B cell (primary cell): ENCODE results near the gene SNCAIP. TPM values are rescaled to one million over a fixed set of nuclear protein-coding genes. Genes with fewer than 3 reads are reported as not detected.

Experiments
- ATAC-seq: fragments of 200-7000 bp; cut with Tn5 transposase; one replicate; pipeline ENCODE4 v1.10.0; 2021; ENCODE audit warnings: low read depth, mild to moderate bottlenecking, moderate number of reproducible peaks, moderate library complexity
- CTCF ChIA-PET: fragments of 350-600 bp; sonication (Branson Sonifier 250); formaldehyde crosslinking; loops from one replicate; lab custom pipeline; 2021; ENCODE audit warnings: antibody characterized with exemption, inconsistent platforms; lab: Charles Lee
- POLR2A ChIA-PET: fragments of 350-600 bp; sonication (Branson Sonifier 250); formaldehyde crosslinking; loops from one replicate; lab custom pipeline; 2021; ENCODE audit warnings: antibody characterized with exemption; lab: Charles Lee
- DNase-seq: peaks from one replicate; pipeline ENCODE4 v3.0.0; 2013
- H2AFZ ChIP-seq: 2 replicates; pipeline ENCODE4 v1.6.1; 2012; ENCODE audit warnings: mild to moderate bottlenecking, low read depth, low read length; ENCODE audit not compliant: insufficient read depth, poor library complexity, severe bottlenecking
- H3K27ac ChIP-seq, 2 donors: 1 replicate in 1 of 2; 2 replicates in 1 of 2; pipeline ENCODE4 v1.5.1; 2012 to 2013; ENCODE audit warnings: low read length in 2 of 2, mild to moderate bottlenecking in 2 of 2, moderate library complexity in 1 of 2
- H3K27me3 ChIP-seq, 4 experiments: fragments of 200-600 bp in 1 of 4; sonication (generic) in 1 of 4; replicated peaks in 1 of 4; 1 replicate in 2 of 4; 2 replicates in 2 of 4; pipeline versions ENCODE4 v1.6.1 to v1.7.0; 2013 to 2016; ENCODE audit warnings: low read length in 3 of 4, mild to moderate bottlenecking in 2 of 4, mixed read lengths in 1 of 4, moderate library complexity in 1 of 4; ENCODE audit not compliant: insufficient read depth in 4 of 4, control insufficient read depth in 3 of 4; ENCODE audit errors: control extremely low read depth in 1 of 4
- H3K36me3 ChIP-seq, 2 experiments: replicated peaks in 1 of 2; 1 replicate in 1 of 2; 2 replicates in 1 of 2; pipeline versions ENCODE4 v1.6.1 to v1.7.1; 2013; ENCODE audit warnings: low read length in 1 of 2; ENCODE audit not compliant: insufficient read depth in 2 of 2, control insufficient read depth in 1 of 2; ENCODE audit errors: control extremely low read depth in 1 of 2, extremely low read depth in 1 of 2
- H3K4me1 ChIP-seq, 2 donors: fragments of 200-600 bp in 1 of 2; sonication (generic) in 1 of 2; 1 replicate in 1 of 2; 2 replicates in 1 of 2; pipeline versions ENCODE4 v1.5.1 to v1.6.1; 2013 to 2017; ENCODE audit warnings: low read length in 2 of 2; ENCODE audit not compliant: control insufficient read depth in 2 of 2, insufficient read depth in 2 of 2
- H3K4me2 ChIP-seq: replicated peaks from 2 replicates; pipeline ENCODE3; 2012; ENCODE audit warnings: mild to moderate bottlenecking, low read depth, low read length; ENCODE audit not compliant: poor library complexity, severe bottlenecking
- H3K4me3 ChIP-seq, 5 experiments: fragments of 200-600 bp in 1 of 5; sonication (generic) in 1 of 5; 1 replicate in 3 of 5; 2 replicates in 2 of 5; pipeline versions ENCODE4 v1.5.1 to v1.7.0; 2011 to 2016; ENCODE audit warnings: low read length in 4 of 5, mild to moderate bottlenecking in 4 of 5, low read depth in 2 of 5, control low read depth in 1 of 5, moderate library complexity in 1 of 5; ENCODE audit not compliant: insufficient read depth in 1 of 5; ENCODE audit errors: control extremely low read depth in 1 of 5, extremely low read depth in 1 of 5
- H3K79me2 ChIP-seq: fragments of 200-600 bp; sonication (generic); one replicate; pipeline ENCODE4 v1.6.0; 2016; ENCODE audit warnings: low read length; ENCODE audit not compliant: control insufficient read depth, insufficient read depth
- H3K9ac ChIP-seq: fragments of 200-600 bp; sonication (generic); 2 replicates; pipeline ENCODE4 v1.6.1; 2017; ENCODE audit warnings: mild to moderate bottlenecking, low read length, moderate library complexity
- H3K9me3 ChIP-seq, 3 donors: one replicate each; pipeline versions ENCODE4 v1.6.1 to v1.7.1; 2013; ENCODE audit warnings: low read length in 2 of 3; ENCODE audit not compliant: control insufficient read depth in 2 of 3, insufficient read depth in 1 of 3; ENCODE audit errors: control extremely low read depth in 1 of 3
- H4K20me1 ChIP-seq: 2 replicates; pipeline ENCODE4 v1.6.0; 2012; ENCODE audit warnings: mild to moderate bottlenecking, low read length; ENCODE audit not compliant: insufficient read depth, control insufficient read depth, poor library complexity, severe bottlenecking
- H3K27ac Mint-ChIP-seq: one replicate; pipeline ENCODE4 v1.8.0; 2021; ENCODE audit warnings: mixed read lengths
- H3K27me3 Mint-ChIP-seq: one replicate; pipeline ENCODE4 v1.8.0; 2021; ENCODE audit warnings: mixed read lengths
- H3K4me1 Mint-ChIP-seq: one replicate; pipeline ENCODE4 v1.8.0; 2021; ENCODE audit warnings: mixed read lengths
- H3K4me3 Mint-ChIP-seq: one replicate; pipeline ENCODE4 v1.8.0; 2021; ENCODE audit warnings: mixed read lengths
- H3K9me3 Mint-ChIP-seq: one replicate; pipeline ENCODE4 v1.8.0; 2022; ENCODE audit warnings: mixed read lengths; ENCODE audit not compliant: insufficient read depth
- EZH2 ChIP-seq: IDR thresholded peaks from 2 replicates; pipeline ENCODE4 v1.6.1; 2012; ENCODE audit warnings: borderline replicate concordance, low read depth, mild to moderate bottlenecking, moderate library complexity, low read length; ENCODE audit not compliant: insufficient read depth, poor library complexity, severe bottlenecking
- WGBS: methylation state at CpG from one replicate; pipeline ENCODE4 v1.1.5; 2013; ENCODE audit warnings: missing lambda C conversion rate; ENCODE audit not compliant: insufficient coverage; 5-methylcytosine and 5-hydroxymethylcytosine counted together
- intact Hi-C: fragments of 100-400 bp; cut with micrococcal nuclease; formaldehyde crosslinking; loops from one replicate; pipeline ENCODE4 v1.10.0; 2022
- polyA plus RNA-seq: library from polyadenylated mRNA; depleted of rRNA; stranded (reverse); fragments of >200 nt; gene quantifications from 2 replicates; pipeline ENCODE4 v1.2.3, GENCODE V29; 2012
- total RNA-seq, 2 donors: library from RNA; stranded (reverse); fragments of 120-200 nt in 1 of 2; gene quantifications; 1 replicate in 1 of 2; 2 replicates in 1 of 2; pipeline versions ENCODE4 v1.2.3 to v1.2.4, GENCODE V29; 2013 to 2022
- TF ChIP-seq, protein P1 (sequence below): fragments of 200-600 bp; IDR thresholded peaks from one replicate; pipeline ENCODE4 v1.8.0; 2022; ENCODE audit warnings: antibody characterized with exemption, mild to moderate bottlenecking

The SNCAIP gene
- total and polyA plus RNA-seq, 2 donors (not counting 1 experiment from before 2014, with no cell fraction given), result not detected

- ATAC-seq, result no peak
- 95% methylated on average over 3 of the region's 6 CpGs for WGBS
- H3K27me3 ChIP-seq, result peaks cover 0 to 4% (median 0%) of the 10 kb centered on the region in 4 experiments
- no peak overlapping the region for H3K4me3 ChIP-seq
- no peak overlapping the region for H3K4me3 Mint-ChIP-seq
- no peak for TF ChIP-seq EZH2
- TF ChIP-seq, protein P1, sequence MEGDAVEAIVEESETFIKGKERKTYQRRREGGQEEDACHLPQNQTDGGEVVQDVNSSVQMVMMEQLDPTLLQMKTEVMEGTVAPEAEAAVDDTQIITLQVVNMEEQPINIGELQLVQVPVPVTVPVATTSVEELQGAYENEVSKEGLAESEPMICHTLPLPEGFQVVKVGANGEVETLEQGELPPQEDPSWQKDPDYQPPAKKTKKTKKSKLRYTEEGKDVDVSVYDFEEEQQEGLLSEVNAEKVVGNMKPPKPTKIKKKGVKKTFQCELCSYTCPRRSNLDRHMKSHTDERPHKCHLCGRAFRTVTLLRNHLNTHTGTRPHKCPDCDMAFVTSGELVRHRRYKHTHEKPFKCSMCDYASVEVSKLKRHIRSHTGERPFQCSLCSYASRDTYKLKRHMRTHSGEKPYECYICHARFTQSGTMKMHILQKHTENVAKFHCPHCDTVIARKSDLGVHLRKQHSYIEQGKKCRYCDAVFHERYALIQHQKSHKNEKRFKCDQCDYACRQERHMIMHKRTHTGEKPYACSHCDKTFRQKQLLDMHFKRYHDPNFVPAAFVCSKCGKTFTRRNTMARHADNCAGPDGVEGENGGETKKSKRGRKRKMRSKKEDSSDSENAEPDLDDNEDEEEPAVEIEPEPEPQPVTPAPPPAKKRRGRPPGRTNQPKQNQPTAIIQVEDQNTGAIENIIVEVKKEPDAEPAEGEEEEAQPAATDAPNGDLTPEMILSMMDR, result no peak
- ChIA-PET POLR2A (no interaction called here), CTCF (interaction anchor here (0.6 kb wide), 1 partner anchor 19 kb away, joined by 3 read pairs; no protein-coding TSS in a partner anchor)
- no peaks in the 10 kb centered on the region for H3K4me1 ChIP-seq
- peaks cover 4% of the 10 kb centered on the region for H3K27me3 Mint-ChIP-seq
- intact Hi-C loops, result no loop called here
- H3K36me3 ChIP-seq, result no peaks in the 10 kb centered on the region
- no peaks in the 10 kb centered on the region for H4K20me1 ChIP-seq
- no peaks in the 10 kb centered on the region for H3K9me3 ChIP-seq
- no peak overlapping the region for H3K4me2 ChIP-seq
- no peak overlapping the region for H2AFZ ChIP-seq
- no peaks in the 10 kb centered on the region for H3K79me2 ChIP-seq
- H3K9me3 Mint-ChIP-seq, result no peaks in the 10 kb centered on the region
- H3K9ac ChIP-seq, result no peak overlapping the region
- H3K4me1 Mint-ChIP-seq, result no peaks in the 10 kb centered on the region
- no peak for DNase-seq
- no peak overlapping the region for H3K27ac ChIP-seq
- H3K27ac Mint-ChIP-seq, result no peak overlapping the region
Measured at GRCh38 chr5:122394284-122394930, 82.4 kb downstream of the SNCAIP start.

DNA sequence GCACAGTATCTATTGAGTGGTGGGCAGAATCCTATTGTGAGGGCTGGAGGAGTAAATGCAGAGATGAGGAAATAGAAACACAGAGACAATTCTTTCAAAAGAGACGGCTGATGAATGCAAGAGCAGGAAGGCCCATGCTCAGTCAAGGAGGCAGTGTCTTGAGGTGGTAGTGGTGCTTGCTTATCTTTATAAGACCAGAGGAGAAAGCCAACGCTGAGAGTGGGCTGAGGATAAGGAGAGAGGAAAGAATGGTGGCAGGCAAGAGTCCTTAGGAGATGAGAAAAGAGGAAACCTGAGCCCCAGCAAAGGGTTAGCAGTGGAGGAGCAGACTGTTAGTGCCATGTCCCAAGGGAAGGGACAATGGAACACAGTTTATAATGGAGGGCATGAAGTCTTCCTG, 86.0 kb downstream of the SNCAIP start:
- H3K4me1 ChIP-seq, result no peaks in the 10 kb centered on the region
- no peaks in the 10 kb centered on the region for H3K79me2 ChIP-seq
- H3K4me3 ChIP-seq, result no peak overlapping the region
- ChIA-PET POLR2A (no interaction called here), CTCF (no interaction called here)
- 73% methylated on average over 2 of the region's 2 CpGs for WGBS
- TF ChIP-seq, protein P1, result no peak
- TF ChIP-seq EZH2, result no peak
- no peak overlapping the region for H3K9ac ChIP-seq
- H3K27me3 Mint-ChIP-seq, result peaks cover 7% of the 10 kb centered on the region
- H3K36me3 ChIP-seq, result no peaks in the 10 kb centered on the region
- ATAC-seq, result no peak
- no peak for DNase-seq
- intact Hi-C loops, result no loop called here
- H3K4me2 ChIP-seq, result no peak overlapping the region
- no peak overlapping the region for H2AFZ ChIP-seq
- H3K4me3 Mint-ChIP-seq, result no peak overlapping the region
- H3K9me3 Mint-ChIP-seq, result no peaks in the 10 kb centered on the region
- H3K9me3 ChIP-seq, result no peaks in the 10 kb centered on the region
- no peak overlapping the region for H3K27ac Mint-ChIP-seq
- no peaks in the 10 kb centered on the region for H3K4me1 Mint-ChIP-seq
- no peaks in the 10 kb centered on the region for H4K20me1 ChIP-seq
- H3K27me3 ChIP-seq, result peaks cover 0 to 4% (median 0%) of the 10 kb centered on the region in 4 experiments
- no peak overlapping the region for H3K27ac ChIP-seq
